SJCRH30 (cell line): ENCODE measurements around the gene OR4C13. TPM values are rescaled to one million over a fixed set of nuclear protein-coding genes. Genes with fewer than 3 reads are reported as not detected.
A peak's percentile ranks its signal among the peaks of the same experiment; 100 is the strongest.
"Not testable (repeated sequence)": the region's sequence is repeated elsewhere in the genome, so short reads cannot be mapped to it uniquely, and the experiment has no call there.

Experiments
- DNase-seq, 2 experiments: peaks; one replicate each; pipeline ENCODE4 v3.0.0-alpha.2; 2015 to 2020
- H3K27ac ChIP-seq: fragments of 250-450 bp; sonication (Bioruptor Pico); 2 replicates; pipeline ENCODE4 v1.5.1; 2020; ENCODE audit warnings: mild to moderate bottlenecking, moderate library complexity
- H3K27me3 ChIP-seq: fragments of 250-450 bp; sonication (Bioruptor Pico); 2 replicates; pipeline ENCODE4 v1.5.1; 2020; ENCODE audit warnings: mild to moderate bottlenecking, moderate library complexity
- H3K36me3 ChIP-seq: fragments of 250-450 bp; sonication (Bioruptor Pico); 2 replicates; pipeline ENCODE4 v1.5.1; 2020; ENCODE audit warnings: mild to moderate bottlenecking, moderate library complexity
- H3K4me1 ChIP-seq: fragments of 250-450 bp; sonication (Bioruptor Pico); 2 replicates; pipeline ENCODE4 v1.5.1; 2020; ENCODE audit warnings: mild to moderate bottlenecking, moderate library complexity
- H3K4me3 ChIP-seq: fragments of 250-450 bp; sonication (Bioruptor Pico); 2 replicates; pipeline ENCODE4 v1.5.1; 2020; ENCODE audit warnings: mild to moderate bottlenecking, moderate library complexity
- H3K9me3 ChIP-seq: fragments of 250-450 bp; sonication (Bioruptor Pico); replicated peaks from 2 replicates; pipeline ENCODE4 v1.5.1; 2020; ENCODE audit warnings: mild to moderate bottlenecking, moderate library complexity
- total RNA-seq: library from RNA; depleted of rRNA; stranded (reverse); fragments of >200 nt; shearing (Covaris generic); gene quantifications from 2 replicates; pipeline ENCODE4 v1.2.3, GENCODE V29; 2014; rRNA removed

Gene OR4C13
- total RNA-seq: not detected in 2 replicates

DNA sequence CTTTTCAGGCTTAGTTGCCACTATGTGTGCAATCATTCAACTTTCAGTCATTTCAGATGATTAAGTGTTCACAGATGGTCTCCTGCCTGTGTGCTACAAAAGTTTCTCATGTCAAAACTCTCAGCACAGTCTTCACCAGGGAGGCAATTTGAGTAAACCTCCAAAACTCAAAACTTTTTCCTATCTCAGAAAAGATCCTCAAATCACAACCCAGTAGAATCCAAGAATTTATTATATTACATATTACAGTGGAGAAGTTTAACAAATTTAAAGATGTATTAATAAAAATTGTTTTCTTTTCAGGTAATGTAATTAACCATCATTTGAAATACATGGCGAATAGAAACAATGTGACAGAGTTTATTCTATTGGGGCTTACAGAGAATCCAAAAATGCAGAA is at the start of gene OR4C13:
OR4C13 (plus strand) TSS at position 301 of the 400 bp plus-strand sequence; CDS start at position 333, 32 bp downstream.
- Histone ChIP-seq H3K27me3 (no peaks in the 10 kb centered on the region), H3K36me3 (no peaks in the 10 kb centered on the region), H3K4me1 (no peaks in the 10 kb centered on the region), H3K27ac (no peak within 1 kb of the TSS), H3K4me3 (no peak within 1 kb of the TSS), H3K9me3 (no peaks in the 10 kb centered on the region)
- no peak for DNase-seq

GRCh38 chr11:49911516-49911915 is 40.7 kb upstream of the OR4C13 start:
- DNase-seq, H3K4me1 ChIP-seq, H3K4me3 ChIP-seq, H3K27me3 ChIP-seq, H3K9me3 ChIP-seq, H3K36me3 ChIP-seq, H3K27ac ChIP-seq: not testable (repeated sequence)

DNA sequence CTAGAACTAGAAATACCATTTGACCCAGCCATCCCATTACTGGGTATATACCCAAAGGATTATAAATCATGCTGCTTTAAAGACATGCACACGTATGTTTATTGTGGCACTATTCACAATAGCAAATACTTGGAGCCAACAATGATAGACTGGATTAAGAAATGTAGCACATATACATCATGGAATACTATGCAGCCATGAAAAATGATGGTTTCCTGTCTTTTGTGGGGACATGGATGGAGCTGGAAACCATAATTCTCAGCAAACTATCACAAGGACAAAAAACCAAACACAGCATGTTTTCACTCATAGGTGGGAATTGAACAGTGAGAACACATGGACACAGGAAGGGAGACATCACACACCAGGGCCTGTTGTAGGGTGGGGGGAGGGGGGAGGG is 3.5 kb upstream of the OR4C13 start:
- H3K27ac ChIP-seq, H3K4me3 ChIP-seq, H3K4me1 ChIP-seq, H3K9me3 ChIP-seq, DNase-seq, H3K36me3 ChIP-seq, H3K27me3 ChIP-seq: not testable (repeated sequence)

- H3K27ac ChIP-seq, H3K36me3 ChIP-seq, H3K4me1 ChIP-seq, H3K9me3 ChIP-seq, DNase-seq, H3K4me3 ChIP-seq, H3K27me3 ChIP-seq: not testable (repeated sequence)
These were observed 21.2 kb downstream of the OR4C13 start for GRCh38 chr11:49973439-49973838.

- not testable (repeated sequence) for H3K36me3 ChIP-seq, H3K27ac ChIP-seq, DNase-seq, H3K9me3 ChIP-seq, H3K27me3 ChIP-seq, H3K4me1 ChIP-seq, H3K4me3 ChIP-seq
These were observed 30.2 kb downstream of the OR4C13 start, which contains the start of gene OR4C12 for GRCh38 chr11:49982435-49982834. Gene OR4C12, minus strand, starts transcription at chr11:49982535. Its CDS starts 34 bp downstream, at chr11:49982501.

DNA sequence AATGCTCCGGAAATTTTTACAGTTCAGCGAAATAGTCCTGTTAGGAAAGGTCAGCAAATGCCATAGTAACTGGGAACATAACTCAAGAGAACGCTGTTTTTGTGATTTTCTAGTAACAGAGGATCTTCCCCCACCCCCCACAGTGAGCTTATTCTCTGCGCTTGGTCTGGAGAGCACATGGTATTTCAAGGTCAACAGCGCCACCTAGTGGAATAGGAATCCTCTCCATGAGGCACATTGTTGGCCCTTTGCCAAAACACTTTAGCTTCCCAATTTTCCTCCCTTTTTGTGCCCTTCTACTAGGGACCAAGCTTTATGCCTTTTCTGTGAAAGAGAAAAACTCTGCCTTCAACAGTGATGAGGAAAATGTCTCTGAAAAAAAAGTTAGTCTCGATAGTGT is 43.4 kb downstream of the OR4C13 start:
- Histone ChIP-seq H3K36me3 (no peaks in the 10 kb centered on the region), H3K4me3 (no peak overlapping the region), H3K27ac (no peak overlapping the region), H3K4me1 (no peaks in the 10 kb centered on the region), H3K27me3 (no peaks in the 10 kb centered on the region), H3K9me3 (no peaks in the 10 kb centered on the region)
- peak; percentile 75 to 92 for DNase-seq

Other genes starting within 250 kb of the OR4C13 start
- gene OR4C12, start 30.1 kb downstream of the OR4C13 start, total RNA-seq: not detected in 2 replicates
- not detected in 2 replicates for gene OR4C45, start 80.5 kb downstream of the OR4C13 start, total RNA-seq